ENCODE results near the gene KLHL29. TPM values are rescaled to one million over a fixed set of nuclear protein-coding genes. Genes with fewer than 3 reads are reported as not detected.

Gene KLHL29
- total and polyA plus RNA-seq, 10 of the 15 experiments (the other 5 are each of a cell fraction or from before 2014, with no cell fraction given): 1.4 to 19.5 (median 6.1) TPM

GRCh38 chr2:23452853-23453420, 68.0 kb downstream of the KLHL29 start (continued):
- TF ChIP-seq CTCF (IDR thresholded peaks at IDR 0.05 in 2 of 3, conservative IDR thresholded peaks at IDR 0.05 in 1 of 3; ENCODE audit: control insufficient read depth in 2 of 3, extremely low read depth in 1 of 3, insufficient read depth in 1 of 3, low read depth in 3 of 3, low read length in 3 of 3): no peak
- no peak for TF ChIP-seq HCFC1 (IDR thresholded peaks at IDR 0.05; ENCODE audit: low read length)
- no peak for TF ChIP-seq MEF2A (IDR thresholded peaks at IDR 0.05; ENCODE audit: insufficient read depth, low read depth, low read length)
- TF ChIP-seq MTA2 (IDR thresholded peaks at IDR 0.05; ENCODE audit: low read depth): peak; percentile 59; the same call in 1 of the 2 replicates
- TF ChIP-seq SUPT20H (IDR thresholded peaks at IDR 0.05; ENCODE audit: borderline replicate concordance, control insufficient read depth, low read depth, low read length): no peak
- no peak for TF ChIP-seq JUNB (IDR thresholded peaks at IDR 0.05)
- TF ChIP-seq NR2C1 (IDR thresholded peaks at IDR 0.05): no peak
- TF ChIP-seq SMC3 (IDR thresholded peaks at IDR 0.05; ENCODE audit: borderline replicate concordance, low read length): no peak
- TF ChIP-seq MXI1 (IDR thresholded peaks at IDR 0.05; ENCODE audit: low read depth, low read length): 0 out of 2 replicates have a peak, but pooled peaks have one; percentile 33
- no peak for TF ChIP-seq FOXK2 (IDR thresholded peaks at IDR 0.05)
- TF ChIP-seq TCF12 (IDR thresholded peaks at IDR 0.05; ENCODE audit: low read depth, low read length): peak; percentile 80
- no peak for TF ChIP-seq ZBTB4 (CRISPR knock-in tag; IDR thresholded peaks at IDR 0.05)
- TF ChIP-seq POU2F2 (IDR thresholded peaks at IDR 0.05; ENCODE audit: borderline replicate concordance, low read depth, low read length): peak; percentile 31; the same call in 1 of the 3 replicates
- TF ChIP-seq RAD51 (IDR thresholded peaks at IDR 0.05): no peak
- no peak for TF ChIP-seq ZNF592 (IDR thresholded peaks at IDR 0.05)
- no peak for TF ChIP-seq RBBP5 (conservative IDR thresholded peaks at IDR 0.05)
- TF ChIP-seq EZH2 (IDR thresholded peaks at IDR 0.05; ENCODE audit: borderline replicate concordance, control insufficient read depth, low read depth, low read length): no peak
- no peak for TF ChIP-seq IRF3 (IDR thresholded peaks at IDR 0.05)
- TF ChIP-seq BRCA1 (IDR thresholded peaks at IDR 0.05; ENCODE audit: low read depth, low read length): no peak
